Measurements from ENCODE around the gene GRPEL2. TPM values are rescaled to one million over a fixed set of nuclear protein-coding genes. Genes with fewer than 3 reads are reported as not detected.

The GRPEL2 gene
- total RNA-seq, 1 experiment from 2014 or later, result 22.0 TPM

- Histone ChIP-seq H4K20me1 (ENCODE audit: insufficient read depth, low read depth, low read length) (0 out of 2 replicates have a peak, but pooled peaks cover 12% of the 10 kb centered on the region), H3K9me3 (ENCODE audit: low read length) (no peaks in the 10 kb centered on the region), H2AFZ (ENCODE audit: low read length) (no peak overlapping the region), H3K36me3 (ENCODE audit: insufficient read depth, low read length) (no peaks in the 10 kb centered on the region), H3K27ac (ENCODE audit: low read length) (no peak overlapping the region), H3K27me3 (ENCODE audit: low read length) (no peaks in the 10 kb centered on the region), H3K79me2 (ENCODE audit: low read length) (no peaks in the 10 kb centered on the region), H3K9me2 (replicated peaks; ENCODE audit: insufficient read depth, low read length) (no peaks in the 10 kb centered on the region), H3K9ac (ENCODE audit: low read length) (no peak overlapping the region), H3K4me2 (ENCODE audit: low read depth, low read length, poor library complexity, severe bottlenecking) (no peak overlapping the region), H3K4me1 (ENCODE audit: low read length) (peaks cover 15% of the 10 kb centered on the region), H3K4me3 (ENCODE audit: low read length) (no peak overlapping the region)
- DNase-seq, result peak; percentile 87
Observed at GRCh38 chr5:149371296-149371962, 26.1 kb downstream of the GRPEL2 start.

GRCh38 chr5:149372076-149372795 lies 26.9 kb downstream of the GRPEL2 start:
- Histone ChIP-seq H3K36me3 (ENCODE audit: insufficient read depth, low read length) (no peaks in the 10 kb centered on the region), H2AFZ (ENCODE audit: low read length) (no peak overlapping the region), H3K9ac (ENCODE audit: low read length) (no peak overlapping the region), H3K79me2 (ENCODE audit: low read length) (no peaks in the 10 kb centered on the region), H4K20me1 (ENCODE audit: insufficient read depth, low read depth, low read length) (0 out of 2 replicates have a peak, but pooled peaks cover 12% of the 10 kb centered on the region), H3K4me2 (ENCODE audit: low read depth, low read length, poor library complexity, severe bottlenecking) (no peak overlapping the region), H3K9me2 (replicated peaks; ENCODE audit: insufficient read depth, low read length) (no peaks in the 10 kb centered on the region), H3K27ac (ENCODE audit: low read length) (no peak overlapping the region), H3K9me3 (ENCODE audit: low read length) (no peaks in the 10 kb centered on the region), H3K27me3 (ENCODE audit: low read length) (no peaks in the 10 kb centered on the region), H3K4me3 (ENCODE audit: low read length) (no peak overlapping the region), H3K4me1 (ENCODE audit: low read length) (peaks cover 12% of the 10 kb centered on the region)
- no peak for DNase-seq

GRCh38 chr5:149372932-149373331 lies 27.6 kb downstream of the GRPEL2 start:
- Histone ChIP-seq H3K4me2 (ENCODE audit: low read depth, low read length, poor library complexity, severe bottlenecking) (no peak overlapping the region), H3K79me2 (ENCODE audit: low read length) (no peaks in the 10 kb centered on the region), H3K27ac (ENCODE audit: low read length) (no peak overlapping the region), H3K4me1 (ENCODE audit: low read length) (peaks cover 6% of the 10 kb centered on the region), H3K36me3 (ENCODE audit: insufficient read depth, low read length) (no peaks in the 10 kb centered on the region), H2AFZ (ENCODE audit: low read length) (no peak overlapping the region), H3K9me2 (replicated peaks; ENCODE audit: insufficient read depth, low read length) (no peaks in the 10 kb centered on the region), H3K9me3 (ENCODE audit: low read length) (no peaks in the 10 kb centered on the region), H3K4me3 (ENCODE audit: low read length) (no peak overlapping the region), H4K20me1 (ENCODE audit: insufficient read depth, low read depth, low read length) (0 out of 2 replicates have a peak, but pooled peaks cover 12% of the 10 kb centered on the region), H3K9ac (ENCODE audit: low read length) (no peak overlapping the region), H3K27me3 (ENCODE audit: low read length) (no peaks in the 10 kb centered on the region)
- DNase-seq, result no peak

GRCh38 chr5:149374303-149374702 lies 29.0 kb downstream of the GRPEL2 start:
- DNase-seq, result no peak
- Histone ChIP-seq H4K20me1 (ENCODE audit: insufficient read depth, low read depth, low read length) (0 out of 2 replicates have a peak, but pooled peaks cover 9% of the 10 kb centered on the region), H3K79me2 (ENCODE audit: low read length) (no peaks in the 10 kb centered on the region), H3K4me3 (ENCODE audit: low read length) (no peak overlapping the region), H3K4me1 (ENCODE audit: low read length) (peaks cover 6% of the 10 kb centered on the region), H3K27ac (ENCODE audit: low read length) (no peak overlapping the region), H3K4me2 (ENCODE audit: low read depth, low read length, poor library complexity, severe bottlenecking) (no peak overlapping the region), H3K9ac (ENCODE audit: low read length) (no peak overlapping the region), H3K36me3 (ENCODE audit: insufficient read depth, low read length) (no peaks in the 10 kb centered on the region), H3K27me3 (ENCODE audit: low read length) (no peaks in the 10 kb centered on the region), H3K9me3 (ENCODE audit: low read length) (no peaks in the 10 kb centered on the region), H3K9me2 (replicated peaks; ENCODE audit: insufficient read depth, low read length) (no peaks in the 10 kb centered on the region), H2AFZ (ENCODE audit: low read length) (no peak overlapping the region)

DNA sequence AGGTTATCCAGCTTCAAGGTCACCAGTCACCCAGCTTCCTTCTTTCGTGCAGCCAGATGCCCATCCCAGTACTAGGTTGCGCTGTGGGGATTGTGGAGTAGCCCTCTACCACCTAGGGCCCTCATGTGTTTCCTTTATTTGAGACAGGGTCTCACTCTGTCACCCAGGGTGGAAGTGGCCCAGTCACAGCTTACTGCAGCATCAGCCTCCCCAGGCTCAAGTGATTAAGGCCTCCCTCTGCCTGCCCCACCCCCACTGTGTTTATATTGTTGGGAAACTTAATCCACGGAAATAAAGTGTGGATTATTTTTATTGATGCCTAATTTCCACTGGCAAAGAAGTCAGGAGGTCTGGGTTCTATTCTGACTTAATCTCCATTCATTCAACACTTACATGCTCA lies 29.5 kb downstream of the GRPEL2 start:
- no peaks in the 10 kb centered on the region for H3K9me2 ChIP-seq (replicated peaks; ENCODE audit: insufficient read depth, low read length)

DNA sequence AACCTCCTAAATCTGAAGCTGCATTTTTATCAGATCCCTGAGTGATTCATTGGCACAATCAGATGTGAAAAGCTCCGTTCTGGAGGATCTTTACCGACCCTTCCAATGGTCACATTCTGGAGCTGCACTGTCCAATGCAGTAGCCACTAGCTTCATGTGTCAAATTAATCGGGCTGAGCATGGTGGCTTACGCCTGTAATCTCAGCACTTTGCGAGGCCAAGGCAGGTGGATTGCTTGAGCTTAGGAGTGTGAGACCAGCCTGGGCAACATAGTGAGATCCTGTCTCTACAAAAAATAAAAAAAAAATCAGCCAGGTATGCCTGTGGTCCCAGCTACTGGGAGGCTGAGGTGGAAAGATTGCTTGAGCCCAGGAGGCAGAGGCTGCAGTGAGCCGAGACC lies 30.1 kb downstream of the GRPEL2 start:
- Histone ChIP-seq H3K79me2 (ENCODE audit: low read length) (no peaks in the 10 kb centered on the region), H4K20me1 (ENCODE audit: insufficient read depth, low read depth, low read length) (0 out of 2 replicates have a peak, but pooled peaks cover 8% of the 10 kb centered on the region), H2AFZ (ENCODE audit: low read length) (no peak overlapping the region)

More for the DNA sequence above, 29.5 kb downstream of the GRPEL2 start:
- H3K4me3 ChIP-seq (ENCODE audit: low read length), result no peak overlapping the region
- 0 out of 2 replicates have a peak, but pooled peaks cover 9% of the 10 kb centered on the region for H4K20me1 ChIP-seq (ENCODE audit: insufficient read depth, low read depth, low read length)
- no peaks in the 10 kb centered on the region for H3K9me3 ChIP-seq (ENCODE audit: low read length)
- peaks cover 6% of the 10 kb centered on the region for H3K4me1 ChIP-seq (ENCODE audit: low read length)
- H3K27me3 ChIP-seq (ENCODE audit: low read length), result no peaks in the 10 kb centered on the region
- no peak overlapping the region for H3K27ac ChIP-seq (ENCODE audit: low read length)
- H3K79me2 ChIP-seq (ENCODE audit: low read length), result no peaks in the 10 kb centered on the region
- no peak for DNase-seq
- H3K9ac ChIP-seq (ENCODE audit: low read length), result no peak overlapping the region
- no peak overlapping the region for H3K4me2 ChIP-seq (ENCODE audit: low read depth, low read length, poor library complexity, severe bottlenecking)
- no peak overlapping the region for H2AFZ ChIP-seq (ENCODE audit: low read length)
- H3K36me3 ChIP-seq (ENCODE audit: insufficient read depth, low read length), result no peaks in the 10 kb centered on the region

GRCh38 chr5:149376104-149376503 lies 30.8 kb downstream of the GRPEL2 start:
- no peak for DNase-seq
- no peak overlapping the region for H3K4me3 ChIP-seq (ENCODE audit: low read length)
- no peak overlapping the region for H3K27ac ChIP-seq (ENCODE audit: low read length)
- H3K4me2 ChIP-seq (ENCODE audit: low read depth, low read length, poor library complexity, severe bottlenecking), result no peak overlapping the region
- 0 out of 2 replicates have a peak, but pooled peaks cover under 1% of the 10 kb centered on the region for H4K20me1 ChIP-seq (ENCODE audit: insufficient read depth, low read depth, low read length)
- no peaks in the 10 kb centered on the region for H3K9me2 ChIP-seq (replicated peaks; ENCODE audit: insufficient read depth, low read length)
- H3K4me1 ChIP-seq (ENCODE audit: low read length), result no peaks in the 10 kb centered on the region
- H3K9ac ChIP-seq (ENCODE audit: low read length), result no peak overlapping the region
- no peak overlapping the region for H2AFZ ChIP-seq (ENCODE audit: low read length)
- H3K9me3 ChIP-seq (ENCODE audit: low read length), result no peaks in the 10 kb centered on the region
- H3K36me3 ChIP-seq (ENCODE audit: insufficient read depth, low read length), result no peaks in the 10 kb centered on the region
- H3K79me2 ChIP-seq (ENCODE audit: low read length), result no peaks in the 10 kb centered on the region
- no peaks in the 10 kb centered on the region for H3K27me3 ChIP-seq (ENCODE audit: low read length)

More for the DNA sequence above, 30.1 kb downstream of the GRPEL2 start:
- no peak overlapping the region for H3K4me2 ChIP-seq (ENCODE audit: low read depth, low read length, poor library complexity, severe bottlenecking)
- H3K27me3 ChIP-seq (ENCODE audit: low read length), result no peaks in the 10 kb centered on the region
- H3K4me1 ChIP-seq (ENCODE audit: low read length), result peaks cover 4% of the 10 kb centered on the region
- no peak overlapping the region for H3K4me3 ChIP-seq (ENCODE audit: low read length)
- H3K9me2 ChIP-seq (replicated peaks; ENCODE audit: insufficient read depth, low read length), result no peaks in the 10 kb centered on the region
- no peak overlapping the region for H3K9ac ChIP-seq (ENCODE audit: low read length)
- H3K9me3 ChIP-seq (ENCODE audit: low read length), result no peaks in the 10 kb centered on the region
- H3K36me3 ChIP-seq (ENCODE audit: insufficient read depth, low read length), result no peaks in the 10 kb centered on the region
- no peak overlapping the region for H3K27ac ChIP-seq (ENCODE audit: low read length)
- no peak for DNase-seq

GRCh38 chr5:149376711-149377447 lies 31.6 kb downstream of the GRPEL2 start:
- Histone ChIP-seq H3K4me2 (ENCODE audit: low read depth, low read length, poor library complexity, severe bottlenecking) (no peak overlapping the region), H3K36me3 (ENCODE audit: insufficient read depth, low read length) (no peaks in the 10 kb centered on the region)

More at GRCh38 chr5:149376711-149377447, 31.6 kb downstream of the GRPEL2 start:
- Histone ChIP-seq H3K79me2 (ENCODE audit: low read length) (no peaks in the 10 kb centered on the region), H3K9me2 (replicated peaks; ENCODE audit: insufficient read depth, low read length) (no peaks in the 10 kb centered on the region), H3K9ac (ENCODE audit: low read length) (no peak overlapping the region), H2AFZ (ENCODE audit: low read length) (no peak overlapping the region), H3K4me1 (ENCODE audit: low read length) (no peaks in the 10 kb centered on the region), H3K27ac (ENCODE audit: low read length) (no peak overlapping the region), H4K20me1 (ENCODE audit: insufficient read depth, low read depth, low read length) (no peaks in the 10 kb centered on the region), H3K9me3 (ENCODE audit: low read length) (no peaks in the 10 kb centered on the region), H3K27me3 (ENCODE audit: low read length) (no peaks in the 10 kb centered on the region), H3K4me3 (ENCODE audit: low read length) (no peak overlapping the region)
- no peak for DNase-seq
